Esophagus (tissue), 2 donors: ENCODE results near the gene OCA2. TPM values are rescaled to one million over a fixed set of nuclear protein-coding genes. Genes with fewer than 3 reads are reported as not detected.

ENCODE experiments used
- H3K27ac ChIP-seq, 2 donors: one replicate each; pipeline ENCODE4 v1.5.1; 2013; ENCODE audit warnings: low read depth in 2 of 2, mild to moderate bottlenecking in 2 of 2, inconsistent platforms in 1 of 2, low read length in 1 of 2, moderate library complexity in 1 of 2
- H3K27me3 ChIP-seq, 2 donors: one replicate each; pipeline ENCODE4 v1.6.1; 2013; ENCODE audit warnings: low read length in 2 of 2, control low read depth in 1 of 2, mild to moderate bottlenecking in 1 of 2; ENCODE audit not compliant: insufficient read depth in 2 of 2, control insufficient read depth in 1 of 2
- H3K36me3 ChIP-seq, 2 donors: one replicate each; pipeline ENCODE4 v1.6.1; 2013; ENCODE audit warnings: low read length in 1 of 2; ENCODE audit not compliant: control insufficient read depth in 2 of 2, insufficient read depth in 2 of 2
- H3K4me1 ChIP-seq, 2 donors: one replicate each; pipeline ENCODE4 v1.6.1; 2013; ENCODE audit warnings: low read length in 1 of 2; ENCODE audit not compliant: control insufficient read depth in 2 of 2, insufficient read depth in 2 of 2
- H3K4me3 ChIP-seq, 2 donors: one replicate each; pipeline ENCODE4 v1.5.1; 2013; ENCODE audit warnings: low read length in 2 of 2, mild to moderate bottlenecking in 2 of 2, low read depth in 1 of 2, moderate library complexity in 1 of 2
- H3K9me3 ChIP-seq, 2 donors: one replicate each; pipeline ENCODE4 v1.6.1; 2013; ENCODE audit warnings: mild to moderate bottlenecking in 2 of 2, low read depth in 1 of 2, low read length in 1 of 2, moderate library complexity in 1 of 2; ENCODE audit not compliant: control insufficient read depth in 2 of 2, insufficient read depth in 1 of 2
- WGBS, 2 donors: extraction: QIAGEN DNeasy Blood & Tissue Kit; methylation state at CpG; one replicate each; pipeline ENCODE4 v1.1.7; 2013; 5-methylcytosine and 5-hydroxymethylcytosine counted together
- polyA plus RNA-seq, 2 donors: library from polyadenylated mRNA; stranded (reverse); fragments of 200-250 nt; gene quantifications; one replicate each; pipeline ENCODE4 v1.2.3, GENCODE V29; 2013
- donor health status: healthy with polysubstance abuse.
- donor health status: Bipolar disorder and iron deficiency.

Gene OCA2
- polyA plus RNA-seq, 2 donors = 1.1 to 1.2 TPM

DNA sequence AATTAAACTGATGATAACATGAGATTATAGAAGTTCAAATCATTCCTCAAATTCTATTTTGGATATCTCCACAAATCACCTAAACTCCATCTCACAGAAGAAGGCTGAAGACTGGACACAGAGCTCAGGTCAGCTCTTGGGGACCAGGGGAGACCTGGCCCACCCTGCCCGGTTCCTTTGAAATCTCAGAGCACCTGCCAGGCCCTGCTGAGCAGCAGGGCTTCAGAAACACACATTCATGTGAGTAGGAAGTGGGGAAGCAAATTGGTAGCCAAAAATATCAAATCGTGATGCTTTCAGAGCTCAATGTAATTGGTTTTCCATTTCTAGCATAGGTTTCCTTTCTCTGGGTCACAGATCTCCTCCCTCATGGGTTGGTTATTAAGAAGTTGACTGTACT, 76.2 kb downstream of the OCA2 start:
- 74 to 81% methylated on average over 2 of the region's 2 CpGs for WGBS, 2 donors
- Histone ChIP-seq H3K4me3 (no peak overlapping the region), H3K4me1 (peaks cover 0 to 5% of the 10 kb centered on the region in 2 donors), H3K27ac (no peak overlapping the region), H3K27me3 (no peaks in the 10 kb centered on the region), H3K36me3 (peaks cover 0 to 3% of the 10 kb centered on the region in 2 donors), H3K9me3 (peaks cover 0 to 2% of the 10 kb centered on the region in 2 donors)

DNA sequence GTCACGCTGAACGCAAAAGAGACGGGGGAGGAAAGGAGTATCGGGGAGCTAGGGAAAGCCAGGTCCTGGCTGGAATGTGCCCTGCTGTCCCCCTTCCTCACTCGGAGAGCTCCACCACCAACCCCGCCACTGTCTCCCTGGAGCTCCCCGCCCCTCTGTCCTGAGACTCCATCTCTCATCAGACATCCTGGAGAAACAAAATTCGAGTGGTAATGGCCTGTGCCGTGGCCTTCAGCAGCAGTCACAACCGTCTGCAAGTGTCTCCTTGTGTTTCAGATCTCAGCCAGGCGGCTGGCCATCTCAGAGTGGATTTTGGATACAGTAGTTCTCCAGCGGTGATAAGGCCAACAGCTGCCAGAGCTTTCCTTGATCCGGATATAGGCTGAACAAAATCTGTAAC, 76.9 kb downstream of the OCA2 start:
- Histone ChIP-seq H3K27me3 (no peaks in the 10 kb centered on the region), H3K4me1 (peaks cover 0 to 5% of the 10 kb centered on the region in 2 donors), H3K4me3 (no peak overlapping the region), H3K36me3 (peaks cover 0 to 3% of the 10 kb centered on the region in 2 donors), H3K9me3 (peaks cover 0 to 2% of the 10 kb centered on the region in 2 donors), H3K27ac (no peak overlapping the region)
- 71 to 75% methylated on average over 13 of the region's 13 CpGs for WGBS, 2 donors

DNA sequence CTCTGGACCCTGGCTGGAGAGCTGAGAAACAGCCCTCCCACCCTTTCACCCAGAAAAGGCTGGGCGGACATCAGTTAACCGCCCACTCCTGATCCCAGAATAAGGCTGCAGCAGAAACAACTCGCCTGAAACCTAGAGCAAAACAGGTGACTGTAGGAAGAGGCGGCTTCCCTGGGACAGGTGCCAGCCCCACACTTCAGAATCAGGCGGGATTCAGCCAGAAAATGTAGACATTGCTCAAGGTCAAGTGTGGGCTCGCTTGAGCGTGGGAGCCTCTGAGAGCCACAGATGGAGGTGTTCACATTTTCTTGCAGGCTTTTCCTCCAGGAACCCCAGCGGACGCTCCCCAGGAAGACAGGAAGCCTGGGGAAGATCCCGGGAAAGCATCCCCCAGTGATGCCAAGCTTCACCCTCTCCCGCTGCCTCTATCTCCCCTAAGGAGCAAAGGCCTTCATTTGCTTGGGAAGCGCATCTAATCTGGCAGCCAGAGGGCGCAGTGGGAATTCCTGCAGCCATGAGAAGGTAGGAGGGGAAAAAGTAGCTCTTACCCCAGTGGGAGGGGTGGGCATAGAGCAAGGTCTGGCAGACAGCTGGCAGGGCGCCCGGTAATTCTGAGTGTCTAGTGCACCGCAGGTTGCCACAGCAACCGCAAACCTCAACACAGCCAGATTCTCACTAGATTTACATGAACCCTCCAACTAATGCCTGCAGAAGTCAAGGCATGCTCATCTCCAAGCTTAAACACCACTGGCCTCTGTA, 77.7 kb downstream of the OCA2 start:
- Histone ChIP-seq H3K36me3 (peaks cover 0 to 2% of the 10 kb centered on the region in 2 donors), H3K27me3 (no peaks in the 10 kb centered on the region), H3K4me3 (no peak overlapping the region), H3K4me1 (peaks cover 0 to 5% of the 10 kb centered on the region in 2 donors), H3K9me3 (peaks cover 0 to 2% of the 10 kb centered on the region in 2 donors), H3K27ac (no peak overlapping the region)
- WGBS, 2 donors = 34 to 37% methylated on average over 17 of the region's 17 CpGs

DNA sequence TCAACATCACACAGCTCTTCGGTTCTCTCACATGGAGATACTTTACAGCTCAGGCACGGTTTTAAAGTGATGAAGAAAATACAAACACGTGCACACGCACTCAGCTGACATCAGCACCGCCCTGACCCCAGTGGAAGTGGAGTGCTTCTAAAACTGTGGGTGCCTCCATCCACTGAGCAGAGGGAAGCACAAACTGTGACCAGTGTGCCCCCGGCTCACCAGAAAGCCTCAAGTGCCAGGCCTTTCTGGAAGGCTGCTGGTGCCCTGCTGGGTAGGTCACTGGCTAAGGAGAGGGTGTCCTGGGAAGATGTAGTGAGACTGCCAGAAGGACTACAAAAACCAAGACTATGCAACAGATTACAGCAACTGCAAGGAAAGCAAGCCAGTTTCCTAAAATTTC, 78.5 kb downstream of the OCA2 start:
- H3K9me3 ChIP-seq = peaks cover 0 to 2% of the 10 kb centered on the region in 2 donors
- WGBS, 2 donors = 88 to 89% methylated on average over 6 of the region's 6 CpGs
- no peak overlapping the region for H3K4me3 ChIP-seq
- H3K4me1 ChIP-seq = peaks cover 0 to 5% of the 10 kb centered on the region in 2 donors
- no peak overlapping the region for H3K27ac ChIP-seq
- H3K27me3 ChIP-seq = no peaks in the 10 kb centered on the region
- no peaks in the 10 kb centered on the region for H3K36me3 ChIP-seq

DNA sequence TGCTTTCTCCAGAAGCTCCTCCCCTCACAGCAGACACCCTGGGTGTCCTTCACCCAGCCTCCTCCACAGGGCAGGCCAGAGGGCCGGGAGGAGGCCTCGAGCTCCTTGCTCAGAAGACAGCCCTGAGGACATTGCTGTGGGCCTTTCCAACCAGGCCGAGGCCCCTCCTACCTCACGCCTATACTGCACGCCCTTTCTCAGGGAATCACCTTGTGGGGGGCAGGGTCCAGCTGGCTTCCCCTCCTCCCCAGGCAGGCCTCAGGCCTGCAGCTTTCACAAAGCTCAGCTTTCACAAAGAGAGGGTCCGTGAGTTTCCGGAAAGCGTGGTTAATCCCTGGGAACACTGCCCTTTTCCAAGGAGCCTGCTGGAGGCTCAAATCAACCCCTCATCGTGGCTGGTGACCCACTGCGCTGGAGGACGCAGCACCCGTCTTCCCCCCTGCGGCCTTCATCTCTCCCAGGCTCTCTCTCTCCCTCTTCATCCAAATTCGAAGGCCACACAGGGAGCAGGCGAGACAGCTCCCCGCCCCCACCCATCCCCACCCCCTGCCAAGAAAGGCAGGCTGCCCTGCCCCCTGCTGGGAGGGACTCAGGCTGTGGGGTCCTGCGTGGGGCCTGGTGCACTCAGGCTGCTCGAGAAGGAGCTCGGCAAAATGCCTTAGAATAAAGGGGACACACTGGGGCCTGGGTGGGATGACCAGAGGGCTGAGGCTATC, 79.4 kb downstream of the OCA2 start:
- Histone ChIP-seq H3K4me1 (peaks cover 0 to 5% of the 10 kb centered on the region in 2 donors), H3K36me3 (no peaks in the 10 kb centered on the region), H3K27me3 (no peaks in the 10 kb centered on the region), H3K9me3 (peaks cover 0 to 2% of the 10 kb centered on the region in 2 donors), H3K27ac (no peak overlapping the region), H3K4me3 (no peak overlapping the region)
- WGBS, 2 donors = 82 to 84% methylated on average over 19 of the region's 19 CpGs

- no peaks in the 10 kb centered on the region for H3K27me3 ChIP-seq
- no peak overlapping the region for H3K4me3 ChIP-seq
- H3K4me1 ChIP-seq = peaks cover 0 to 5% of the 10 kb centered on the region in 2 donors
- peaks cover 2 to 3% of the 10 kb centered on the region in 2 donors for H3K9me3 ChIP-seq
- 88 to 92% methylated on average over 26 of the region's 26 CpGs for WGBS, 2 donors
- H3K36me3 ChIP-seq = no peaks in the 10 kb centered on the region
- H3K27ac ChIP-seq = no peak overlapping the region
These were observed 80.6 kb downstream of the OCA2 start for GRCh38 chr15:28018291-28019044.

DNA sequence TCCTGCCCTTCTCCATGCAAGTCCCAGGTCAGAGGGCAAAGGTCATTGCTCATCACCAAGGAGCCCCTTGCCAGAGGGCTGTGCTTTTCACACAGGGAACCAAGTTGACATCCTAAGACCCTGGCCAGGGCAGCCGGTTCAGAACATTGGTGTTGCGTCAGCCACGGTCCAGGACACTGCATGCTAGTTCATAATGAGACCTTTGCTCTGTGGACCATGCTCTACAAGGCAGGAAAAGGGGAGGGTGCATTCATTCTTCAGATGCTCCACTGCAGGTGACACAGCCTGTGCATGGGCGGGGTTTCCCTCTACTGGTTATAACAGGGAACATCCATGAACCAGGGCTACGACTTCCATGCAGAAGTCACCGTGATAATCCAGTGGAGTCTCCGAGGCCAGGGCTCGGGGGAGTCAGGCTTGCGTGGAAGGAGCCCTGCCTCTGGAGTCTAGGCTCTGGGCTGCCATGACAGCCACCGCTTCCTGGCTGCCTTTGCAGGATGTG, 81.6 kb downstream of the OCA2 start:
- no peak overlapping the region for H3K4me3 ChIP-seq
- 74 to 82% methylated on average over 10 of the region's 10 CpGs for WGBS, 2 donors

GRCh38 chr15:28015855-28016254, 83.3 kb downstream of the OCA2 start:
- peaks cover 0 to 3% of the 10 kb centered on the region in 2 donors for H3K9me3 ChIP-seq
- H3K4me3 ChIP-seq = no peak overlapping the region
- no peaks in the 10 kb centered on the region for H3K36me3 ChIP-seq
- WGBS, 2 donors = 90 to 91% methylated on average over 10 of the region's 10 CpGs
- no peaks in the 10 kb centered on the region for H3K4me1 ChIP-seq
- no peaks in the 10 kb centered on the region for H3K27me3 ChIP-seq
- no peak overlapping the region for H3K27ac ChIP-seq

More for the DNA sequence above, 81.6 kb downstream of the OCA2 start:
- H3K9me3 ChIP-seq = peaks cover 0 to 3% of the 10 kb centered on the region in 2 donors
- H3K4me1 ChIP-seq = peaks cover 0 to 5% of the 10 kb centered on the region in 2 donors
- no peaks in the 10 kb centered on the region for H3K27me3 ChIP-seq
- H3K27ac ChIP-seq = no peak overlapping the region
- no peaks in the 10 kb centered on the region for H3K36me3 ChIP-seq

- Histone ChIP-seq H3K4me1 (no peaks in the 10 kb centered on the region), H3K36me3 (no peaks in the 10 kb centered on the region), H3K27ac (no peak overlapping the region), H3K9me3 (peaks cover 0 to 3% of the 10 kb centered on the region in 2 donors), H3K27me3 (no peaks in the 10 kb centered on the region), H3K4me3 (no peak overlapping the region)
- WGBS, 2 donors = 91 to 93% methylated on average over 23 of the region's 23 CpGs
These were observed 84.4 kb downstream of the OCA2 start for GRCh38 chr15:28014623-28015200.
